HG03064 (cell line): ENCODE results near the gene DYRK2.

Experiments
- ATAC-seq: cut with Tn5 transposase; IDR thresholded peaks from one replicate; pipeline ENCODE4 v1.9.1; 2021; ENCODE audit warnings: low read depth; ENCODE audit not compliant: unreplicated experiment

DYRK2 gene

DNA sequence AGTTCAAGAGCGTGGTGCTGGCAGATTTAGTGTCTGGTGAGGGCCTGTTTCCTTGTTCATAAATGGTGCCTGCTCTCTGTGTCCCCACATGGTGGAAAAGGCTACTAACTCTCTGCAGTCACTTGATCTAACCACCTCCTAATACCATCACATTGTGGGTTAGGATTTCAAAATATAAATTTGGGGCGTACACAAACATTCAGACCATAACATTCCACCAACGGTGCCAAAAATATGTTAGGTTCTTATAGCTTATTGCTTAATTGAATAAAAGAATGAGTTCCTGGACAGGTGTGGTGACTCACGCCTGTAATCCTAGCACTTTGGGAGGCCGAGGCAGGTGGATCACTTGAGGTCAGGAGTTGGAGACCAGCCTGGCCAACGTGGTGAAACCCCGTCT lies 3.4 kb upstream of the DYRK2 start:
- ATAC-seq = no peak

DNA sequence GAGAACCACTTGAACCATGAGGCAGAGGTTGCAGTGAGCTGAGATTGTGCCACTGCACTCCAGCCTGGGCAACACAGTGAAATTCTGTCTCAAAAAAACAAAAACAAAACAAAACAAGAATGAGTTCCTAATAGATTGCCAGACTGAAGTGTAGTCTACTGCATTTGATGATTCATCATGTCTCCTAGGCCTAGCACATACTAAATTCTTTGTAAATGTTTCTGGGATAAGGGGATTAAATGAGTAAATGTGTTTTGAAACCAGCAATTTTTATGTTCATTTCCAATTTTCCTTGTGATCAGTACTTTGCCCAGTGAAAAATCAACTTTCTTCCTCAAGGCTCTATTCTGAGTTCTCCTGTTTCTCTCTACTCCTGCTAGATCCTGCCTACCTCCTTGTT lies 2.9 kb upstream of the DYRK2 start:
- ATAC-seq = no peak

DNA sequence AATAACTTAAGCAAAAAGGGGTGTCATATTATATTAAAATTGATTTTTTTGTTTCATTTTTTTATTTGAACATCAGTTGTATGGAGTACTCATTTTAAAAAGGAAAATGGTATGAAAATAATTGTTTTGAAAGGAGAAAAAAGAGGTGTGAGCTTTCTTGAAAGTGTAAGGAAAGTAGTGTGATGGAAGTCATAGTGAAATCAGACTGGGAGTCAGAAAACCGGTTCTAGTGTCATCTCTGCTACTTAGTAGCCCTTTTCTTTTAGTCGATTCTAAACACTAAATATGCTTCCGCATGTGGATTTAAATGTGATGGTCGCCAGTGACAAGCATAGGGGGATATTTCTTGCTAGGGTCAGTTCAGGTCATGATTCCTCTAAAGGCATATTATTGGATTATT lies 1.8 kb upstream of the DYRK2 start:
- no peak for ATAC-seq

DNA sequence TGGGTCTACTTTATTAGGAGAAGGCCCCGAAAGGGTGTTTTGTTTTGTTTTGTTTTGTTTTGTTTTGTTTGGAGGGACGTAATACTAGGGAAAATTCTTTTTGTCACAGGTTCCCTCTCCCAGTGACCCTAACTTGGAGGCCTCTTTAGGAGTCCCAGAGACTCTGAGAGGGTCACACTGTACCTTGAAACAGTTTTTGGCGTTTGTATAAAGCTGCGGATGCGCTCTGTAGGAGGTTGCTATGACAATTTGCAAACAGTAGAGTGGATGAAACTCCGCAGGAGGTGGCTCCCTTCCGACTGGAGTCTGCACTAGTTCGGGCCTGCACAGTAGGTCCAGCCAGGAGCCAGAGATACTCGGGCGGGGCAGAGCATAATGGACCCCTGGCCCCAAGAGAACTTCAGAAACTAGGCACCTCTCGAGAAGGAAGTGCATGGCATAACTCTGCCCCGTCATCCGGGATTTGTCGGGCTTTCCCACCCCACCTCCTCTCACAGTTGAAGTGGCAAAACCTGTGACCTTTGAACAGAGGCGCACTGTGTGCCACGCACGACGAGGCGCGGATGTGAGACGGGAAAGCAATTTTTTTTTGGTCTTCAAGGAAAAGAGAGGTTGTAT lies 1.3 kb upstream of the DYRK2 start:
- ATAC-seq = no peak

DNA sequence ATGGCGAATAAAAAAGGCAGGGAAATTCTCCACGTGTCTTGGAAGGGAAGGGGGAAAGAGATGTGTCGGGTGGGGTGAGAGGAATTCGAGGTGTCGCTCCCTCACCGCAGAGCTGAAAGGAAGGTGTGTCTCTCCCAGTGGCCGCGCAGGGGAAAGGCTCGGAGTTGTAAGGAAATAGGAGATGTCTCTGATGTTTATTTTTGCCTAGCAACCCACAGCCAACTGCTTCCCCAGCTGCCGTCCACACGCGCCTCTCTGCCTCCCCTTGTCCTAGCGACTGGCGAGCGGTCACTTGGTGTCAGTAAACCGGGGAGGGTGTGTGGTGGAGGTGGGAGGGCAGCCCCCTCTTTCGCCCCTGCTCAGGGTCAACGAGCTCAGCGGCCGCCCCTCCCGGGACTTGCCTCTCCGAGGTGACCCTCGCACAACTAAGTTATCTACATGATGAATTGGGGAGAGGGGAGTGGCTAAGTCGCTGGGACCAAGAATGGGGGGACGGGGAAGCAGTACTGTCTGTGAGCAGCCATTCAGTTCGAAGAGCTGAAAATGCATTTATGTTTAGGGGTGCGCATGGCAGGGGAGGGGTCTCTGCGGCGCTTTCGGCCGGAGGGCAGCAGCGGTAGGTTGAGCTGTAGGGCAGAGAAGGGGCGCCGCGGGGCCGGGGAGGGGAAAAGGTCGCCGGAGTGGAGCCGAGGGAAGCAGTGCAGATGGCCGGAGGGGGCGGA lies 585 bp upstream of the DYRK2 start:
- no peak for ATAC-seq

DNA sequence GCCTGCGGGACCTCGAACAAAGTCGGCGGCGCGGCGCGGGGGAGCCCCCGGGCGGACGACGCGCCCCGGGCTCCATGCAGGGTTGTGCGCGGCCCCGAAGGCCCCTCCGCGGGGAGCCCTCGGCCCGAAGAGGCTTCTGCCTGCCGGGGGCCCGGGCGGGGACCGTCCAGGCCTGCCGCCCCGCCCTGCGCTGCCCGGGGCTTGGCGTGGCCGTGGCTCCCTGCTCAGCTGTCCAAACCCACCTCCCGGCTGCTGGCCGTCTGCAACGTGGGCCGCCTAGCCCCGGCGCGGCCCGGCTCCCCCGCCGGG lies 670 bp downstream of the DYRK2 start:
- ATAC-seq = no peak

DNA sequence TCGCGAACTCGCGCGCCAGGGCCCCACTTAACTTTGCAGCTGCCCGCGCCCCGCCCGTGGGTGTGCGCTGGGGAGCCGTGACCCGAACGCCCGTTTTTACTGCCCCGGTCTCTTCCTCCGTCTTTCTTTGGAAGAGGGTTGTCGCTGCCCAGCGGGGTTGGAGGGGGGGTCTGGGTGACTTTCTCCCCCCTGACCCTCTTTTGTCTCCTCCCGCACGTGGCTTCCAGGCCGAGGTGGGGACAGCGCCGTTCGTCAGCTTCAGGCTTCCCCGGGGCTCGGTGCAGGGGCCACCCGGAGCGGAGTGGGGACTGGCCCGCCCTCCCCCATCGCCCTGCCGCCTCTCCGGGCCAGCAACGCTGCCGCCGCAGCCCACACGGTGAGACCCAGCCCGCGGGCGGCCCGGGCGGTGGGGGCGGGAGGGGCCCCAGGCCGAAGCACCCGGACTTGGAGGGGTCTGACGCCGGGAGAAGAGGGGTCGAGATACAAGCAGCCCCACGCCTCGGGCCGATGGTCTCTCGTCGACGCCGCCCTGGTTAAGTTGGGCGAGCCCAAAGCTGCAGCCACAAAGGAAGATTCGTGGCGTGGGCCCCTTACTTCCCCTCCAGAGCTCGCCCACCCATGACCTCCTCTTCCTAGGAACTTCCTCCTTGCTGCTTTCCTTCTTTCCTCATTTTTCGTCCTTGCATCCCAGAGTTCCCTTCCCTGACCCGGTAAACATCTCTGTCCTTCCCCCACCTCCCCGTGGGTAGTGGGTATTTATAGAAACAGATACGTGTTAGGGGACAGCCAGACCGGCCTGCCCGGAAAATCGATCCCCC lies 1.2 kb downstream of the DYRK2 start:
- peak; percentile 10 for ATAC-seq

DNA sequence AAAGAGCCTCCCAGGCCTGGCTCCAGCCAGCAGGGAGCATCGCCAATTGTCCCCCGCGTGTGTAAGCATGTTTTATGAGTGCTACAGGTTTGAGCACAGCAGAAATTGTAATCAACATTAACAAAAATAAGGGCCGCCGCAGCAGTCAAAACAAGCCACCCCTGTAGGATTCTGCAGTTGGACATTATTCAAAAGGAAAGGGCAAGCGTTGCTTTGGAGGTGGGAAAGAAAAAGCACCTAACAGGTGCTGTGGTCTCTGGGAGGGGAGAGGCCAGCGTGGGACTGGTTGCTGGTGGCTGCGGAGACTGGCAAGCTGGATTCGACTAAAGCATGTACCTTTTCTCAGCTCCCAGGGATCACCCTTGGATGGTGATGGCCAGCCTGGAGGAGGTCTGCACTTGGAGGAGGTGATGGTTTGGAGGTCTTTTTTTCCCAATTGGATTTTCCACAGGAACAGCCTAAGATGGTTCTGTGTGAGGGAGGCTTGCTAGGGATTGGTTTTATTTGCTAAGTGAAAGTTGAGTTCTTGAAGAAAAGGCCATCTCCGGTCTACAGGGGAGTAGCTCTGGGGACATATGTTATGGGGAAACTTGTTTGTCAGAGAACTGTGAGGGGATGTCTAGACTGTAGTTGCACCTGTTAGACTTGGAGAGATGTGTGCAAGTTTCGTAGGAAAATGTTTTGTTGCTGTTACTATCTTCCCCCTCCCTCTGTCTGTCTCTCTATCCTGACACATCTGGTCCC lies 2.0 kb downstream of the DYRK2 start:
- ATAC-seq = no peak

DNA sequence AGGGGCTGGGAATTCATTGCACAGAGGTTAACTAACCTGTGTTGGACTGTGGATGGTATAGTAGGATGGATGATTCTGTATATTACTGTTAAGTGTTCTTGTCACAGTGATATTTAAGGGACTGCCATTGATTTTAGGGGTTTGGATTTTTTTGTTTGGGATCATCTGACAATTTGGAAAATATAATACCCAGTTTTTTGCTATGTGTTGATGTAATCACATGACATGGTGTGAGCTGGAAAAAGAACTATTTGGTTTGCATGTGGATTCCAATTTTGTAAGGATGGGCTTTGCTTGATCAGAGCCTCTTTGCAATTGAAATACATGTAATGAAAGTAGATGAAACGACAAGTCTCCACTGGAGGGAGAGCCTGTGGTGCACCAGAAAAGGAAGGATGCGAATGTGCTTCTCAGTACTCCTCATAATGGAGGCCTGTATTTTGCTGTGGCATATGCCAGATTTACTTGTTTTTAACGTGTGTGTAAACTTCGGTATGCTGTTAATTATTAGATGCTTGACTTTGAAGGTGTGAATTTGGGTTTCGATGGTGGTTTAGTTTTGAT lies 2.7 kb downstream of the DYRK2 start:
- ATAC-seq = peak; percentile 35

DNA sequence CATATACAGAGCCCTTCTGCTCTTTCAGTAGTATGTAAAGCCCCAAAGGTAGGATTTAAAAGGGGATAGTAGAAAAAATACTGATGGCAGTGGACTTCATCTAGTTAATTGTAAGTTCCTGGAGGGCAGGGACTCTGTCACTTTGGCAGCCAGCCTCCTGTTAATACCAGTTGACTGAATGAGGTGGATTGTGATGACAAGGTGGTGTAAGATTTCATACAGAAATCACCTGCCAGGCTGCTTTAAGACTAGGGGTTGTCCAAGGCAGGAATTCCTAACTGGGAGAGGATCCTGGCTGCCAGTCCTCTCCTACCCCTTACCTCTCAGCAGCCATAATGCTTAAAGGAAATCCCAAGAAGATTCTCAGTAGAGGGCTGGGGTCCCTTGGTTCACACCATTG lies 7.3 kb downstream of the DYRK2 start:
- no peak for ATAC-seq

DNA sequence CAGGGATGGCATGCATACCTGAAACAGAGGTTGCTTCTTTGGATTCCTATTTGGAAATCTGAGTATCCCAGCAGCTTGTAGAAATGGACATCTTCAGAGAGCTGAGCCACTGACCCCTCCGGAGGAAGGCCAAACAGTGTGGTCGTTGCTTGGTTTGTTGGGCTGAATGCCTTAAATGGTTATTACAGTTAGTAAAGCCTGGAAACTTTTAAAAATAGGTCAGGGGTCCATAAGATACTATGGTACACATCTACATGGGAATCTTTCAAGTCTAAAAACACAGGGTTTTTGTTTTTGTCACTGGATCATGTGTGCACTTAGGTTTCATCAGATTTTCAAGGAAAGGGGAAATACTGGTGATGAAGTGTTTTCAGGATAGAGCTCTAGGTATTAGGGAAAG lies 7.7 kb downstream of the DYRK2 start:
- no peak for ATAC-seq

DNA sequence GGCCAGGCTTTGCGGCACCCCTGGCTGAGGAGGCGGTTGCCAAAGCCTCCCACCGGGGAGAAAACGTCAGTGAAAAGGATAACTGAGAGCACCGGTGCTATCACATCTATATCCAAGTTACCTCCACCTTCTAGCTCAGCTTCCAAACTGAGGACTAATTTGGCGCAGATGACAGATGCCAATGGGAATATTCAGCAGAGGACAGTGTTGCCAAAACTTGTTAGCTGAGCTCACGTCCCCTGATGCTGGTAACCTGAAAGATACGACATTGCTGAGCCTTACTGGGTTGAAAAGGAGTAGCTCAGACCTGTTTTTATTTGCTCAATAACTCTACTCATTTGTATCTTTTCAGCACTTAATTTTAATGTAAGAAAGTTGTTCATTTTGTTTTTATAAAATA lies 9.9 kb downstream of the DYRK2 start:
- ATAC-seq = no peak

DNA sequence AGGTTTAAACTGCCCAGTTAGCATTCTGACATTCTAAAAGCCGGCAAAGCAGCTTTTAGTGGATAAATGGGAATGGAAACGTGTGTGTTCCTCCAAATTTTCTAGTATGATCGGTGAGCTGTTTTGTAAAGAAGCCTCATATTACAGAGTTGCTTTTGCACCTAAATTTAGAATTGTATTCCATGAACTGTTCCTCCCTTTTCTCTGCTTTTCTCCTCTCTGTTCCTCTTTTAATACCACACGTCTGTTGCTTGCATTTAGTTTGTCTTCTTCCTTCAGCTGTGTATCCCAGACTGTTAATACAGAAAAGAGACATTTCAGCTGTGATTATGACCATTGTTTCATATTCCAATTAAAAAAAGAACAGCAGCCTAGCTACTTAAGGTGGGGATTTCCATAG lies 10.7 kb downstream of the DYRK2 start:
- no peak for ATAC-seq

DNA sequence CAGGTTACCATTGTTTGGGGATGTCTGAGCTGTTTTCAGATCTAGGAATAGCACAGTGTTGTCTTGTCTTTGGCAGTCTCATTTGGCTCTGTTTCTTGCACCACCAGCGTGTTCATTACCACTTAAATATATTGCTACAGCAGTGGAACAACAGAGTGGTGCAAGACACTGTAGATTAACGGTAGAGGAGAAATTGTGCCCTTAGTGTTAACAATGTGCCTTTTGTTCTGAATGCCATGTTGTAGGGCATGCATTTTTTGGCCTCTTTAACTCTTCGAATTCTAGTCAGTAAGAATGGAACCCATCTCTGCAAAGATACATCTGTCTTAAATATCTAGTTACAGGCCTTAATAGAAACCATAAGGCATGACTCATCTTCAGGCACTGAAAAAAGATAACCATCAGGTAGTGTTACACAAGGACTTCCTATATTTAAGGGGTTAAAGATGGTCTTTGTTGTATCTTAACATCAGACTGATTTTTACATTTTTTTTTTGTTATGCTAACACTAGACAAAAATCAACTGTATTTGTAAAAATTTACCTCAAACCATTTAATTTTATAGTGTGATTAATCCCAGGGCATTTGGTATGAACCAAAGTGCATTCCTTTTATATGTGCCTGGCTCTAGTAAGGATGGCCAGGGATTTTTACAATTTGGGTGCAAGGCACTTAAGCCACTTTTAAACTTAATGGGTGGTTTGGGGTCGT lies 12.9 kb downstream of the DYRK2 start:
- ATAC-seq = no peak

DNA sequence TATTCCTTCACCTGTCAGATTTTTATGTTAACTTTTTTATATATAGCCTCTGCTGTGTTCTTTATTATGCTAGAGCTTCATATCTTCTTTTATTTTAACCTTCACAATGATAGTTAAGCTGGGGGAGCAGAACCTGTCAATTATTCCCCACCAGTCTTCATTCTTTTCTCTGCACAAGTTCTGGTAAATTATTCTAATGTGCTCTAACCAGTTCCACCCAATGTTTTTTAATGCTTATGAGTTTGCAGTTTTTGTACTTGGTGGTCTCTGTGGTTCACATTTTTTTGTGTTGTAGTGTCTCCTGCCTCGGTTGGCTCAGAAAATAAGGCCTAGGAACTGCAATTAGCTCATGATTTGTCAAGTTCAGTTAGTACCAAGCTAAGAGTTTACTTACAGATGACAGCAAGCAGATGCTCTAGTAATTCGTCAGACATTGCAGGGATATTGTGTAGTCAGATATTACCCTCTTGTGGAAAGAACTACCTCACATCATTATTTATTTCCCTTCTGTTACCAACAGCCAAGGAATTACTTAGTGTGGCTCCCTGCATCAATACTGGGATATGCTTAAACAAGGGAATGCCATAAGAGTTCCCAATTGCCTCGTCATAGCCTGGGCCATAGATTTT lies 14.5 kb downstream of the DYRK2 start:
- no peak for ATAC-seq

DNA sequence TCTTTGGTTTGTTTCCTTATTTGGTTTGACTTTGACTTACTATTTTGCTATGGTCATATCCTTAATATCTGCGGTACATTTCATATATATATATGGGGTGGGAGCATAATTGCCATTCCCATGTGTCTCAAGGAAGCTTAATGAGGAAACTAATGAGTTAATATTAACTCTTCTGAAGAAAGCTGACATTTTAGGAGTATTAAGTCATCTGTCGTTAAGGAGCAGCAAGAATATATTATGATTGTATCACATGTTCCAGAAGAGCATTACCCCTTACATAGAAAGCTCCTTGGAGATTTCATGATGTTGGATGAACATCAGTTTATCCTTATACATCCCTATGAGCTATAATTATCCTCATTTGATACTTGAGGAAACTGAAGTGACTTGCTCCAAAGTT lies 15.6 kb downstream of the DYRK2 start:
- no peak for ATAC-seq

DNA sequence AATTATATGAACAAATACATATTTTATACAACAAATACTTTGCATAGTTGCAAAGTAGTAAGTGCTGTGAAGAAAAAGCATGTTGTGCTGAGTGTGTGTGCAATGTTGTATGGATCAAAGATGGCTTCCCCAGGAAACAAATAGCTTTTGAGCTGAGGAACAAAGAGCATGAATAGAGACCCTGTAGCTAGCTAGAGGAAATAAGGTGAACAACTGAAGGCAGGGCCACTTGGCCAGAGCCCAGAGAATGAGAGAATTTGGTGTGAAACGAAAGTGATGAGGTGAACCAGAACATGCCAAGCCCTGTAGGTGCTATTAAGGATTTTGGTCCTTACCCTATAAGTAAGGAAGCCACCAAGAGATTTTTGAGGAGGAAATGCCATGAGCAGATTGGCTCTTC lies 17.1 kb downstream of the DYRK2 start:
- ATAC-seq = no peak

DNA sequence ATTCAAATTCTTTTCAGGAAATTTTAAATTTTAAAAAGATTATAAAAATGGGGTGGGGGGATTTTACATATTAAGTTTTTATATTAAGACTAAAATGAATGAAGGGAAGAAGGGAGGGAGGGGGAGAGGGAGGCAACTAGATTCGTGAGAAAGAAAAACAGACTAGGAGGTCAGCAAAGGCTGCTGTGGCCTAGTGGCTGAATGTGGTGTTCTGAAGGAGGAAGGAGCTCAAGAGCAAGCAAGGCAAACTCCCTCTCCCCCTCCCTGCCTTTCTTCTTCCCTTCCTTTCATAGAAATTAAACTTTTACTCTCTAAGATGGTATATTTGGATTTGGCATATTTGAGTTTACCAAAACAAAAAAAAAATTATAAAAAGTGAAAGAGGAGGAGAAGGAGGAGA lies 18.1 kb downstream of the DYRK2 start:
- no peak for ATAC-seq

DNA sequence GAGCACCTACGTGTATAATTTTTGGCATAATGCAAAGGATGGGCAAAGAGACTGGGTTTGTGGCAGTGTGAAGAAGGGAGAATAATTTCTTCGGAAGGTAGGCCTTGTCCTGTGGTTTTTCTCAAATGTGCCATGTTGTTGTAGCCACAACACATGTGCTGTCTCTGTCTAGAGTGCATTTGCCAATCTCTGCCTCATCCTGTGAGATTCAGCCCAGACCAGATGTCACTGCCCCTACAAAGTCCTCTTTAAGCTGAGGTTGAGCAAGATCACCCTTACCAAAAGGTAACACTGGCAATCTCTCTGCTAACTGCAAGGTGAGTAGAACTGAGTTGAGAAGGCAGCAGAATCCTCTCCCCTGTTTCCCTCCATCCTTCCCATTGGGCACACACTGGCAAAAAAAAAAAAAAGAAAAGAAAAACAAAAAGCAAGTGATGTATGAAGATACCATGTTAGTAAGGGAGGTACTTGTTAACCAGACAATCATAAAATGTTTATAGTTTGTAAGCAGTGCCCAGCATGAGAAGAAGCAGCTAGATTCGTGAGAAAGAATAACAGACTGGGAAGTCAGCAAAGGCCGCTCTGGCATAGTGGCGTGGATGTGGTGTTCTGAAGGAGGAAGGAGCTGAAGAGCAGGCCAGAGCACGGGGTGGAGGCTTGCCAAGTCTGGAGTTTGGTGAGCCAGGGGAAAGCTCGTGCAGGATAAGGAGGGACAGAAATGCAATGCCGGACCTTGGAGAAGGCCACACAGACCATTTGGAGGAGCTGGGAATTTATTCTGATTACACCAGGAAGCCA lies 18.9 kb downstream of the DYRK2 start:
- no peak for ATAC-seq
